HG02981 (cell line): Measurements from ENCODE around the gene CDR2.

Source experiments
- ATAC-seq: cut with Tn5 transposase; IDR thresholded peaks from one replicate; pipeline ENCODE4 v1.9.1; 2021; ENCODE audit warnings: mild to moderate bottlenecking, moderate library complexity; ENCODE audit not compliant: unreplicated experiment

CDR2 gene

GRCh38 chr16:22325598-22326368 lies 48.6 kb downstream of the CDR2 start:
- no peak for ATAC-seq

- no peak for ATAC-seq
Measured at GRCh38 chr16:22324787-22325597, 49.4 kb downstream of the CDR2 start.

- no peak for ATAC-seq
Measured at GRCh38 chr16:22323959-22324786, 50.2 kb downstream of the CDR2 start.

GRCh38 chr16:22323173-22323958 lies 51.1 kb downstream of the CDR2 start:
- ATAC-seq = no peak

GRCh38 chr16:22322741-22323140 lies 51.7 kb downstream of the CDR2 start:
- ATAC-seq = no peak

- ATAC-seq = no peak
Measured at GRCh38 chr16:22322021-22322471, 52.4 kb downstream of the CDR2 start.

- no peak for ATAC-seq
Measured at GRCh38 chr16:22321340-22322001, 52.9 kb downstream of the CDR2 start.

GRCh38 chr16:22320572-22321339 lies 53.7 kb downstream of the CDR2 start:
- no peak for ATAC-seq

GRCh38 chr16:22318690-22319358 lies 55.6 kb downstream of the CDR2 start:
- no peak for ATAC-seq

GRCh38 chr16:22317625-22318024 lies 56.8 kb downstream of the CDR2 start:
- ATAC-seq = no peak

GRCh38 chr16:22317001-22317530 lies 57.4 kb downstream of the CDR2 start:
- ATAC-seq = no peak

GRCh38 chr16:22316411-22316811 lies 58.0 kb downstream of the CDR2 start:
- no peak for ATAC-seq

GRCh38 chr16:22315979-22316378 lies 58.4 kb downstream of the CDR2 start:
- no peak for ATAC-seq

GRCh38 chr16:22314661-22315626 lies 59.5 kb downstream of the CDR2 start:
- ATAC-seq = no peak

GRCh38 chr16:22313876-22314470 lies 60.4 kb downstream of the CDR2 start:
- ATAC-seq = no peak

- no peak for ATAC-seq
Measured at GRCh38 chr16:22312897-22313781, 61.3 kb downstream of the CDR2 start.
